ENCODE data around the gene ILK.
A peak's percentile ranks its signal among the peaks of the same experiment; 100 is the strongest.

Gene ILK

DNA sequence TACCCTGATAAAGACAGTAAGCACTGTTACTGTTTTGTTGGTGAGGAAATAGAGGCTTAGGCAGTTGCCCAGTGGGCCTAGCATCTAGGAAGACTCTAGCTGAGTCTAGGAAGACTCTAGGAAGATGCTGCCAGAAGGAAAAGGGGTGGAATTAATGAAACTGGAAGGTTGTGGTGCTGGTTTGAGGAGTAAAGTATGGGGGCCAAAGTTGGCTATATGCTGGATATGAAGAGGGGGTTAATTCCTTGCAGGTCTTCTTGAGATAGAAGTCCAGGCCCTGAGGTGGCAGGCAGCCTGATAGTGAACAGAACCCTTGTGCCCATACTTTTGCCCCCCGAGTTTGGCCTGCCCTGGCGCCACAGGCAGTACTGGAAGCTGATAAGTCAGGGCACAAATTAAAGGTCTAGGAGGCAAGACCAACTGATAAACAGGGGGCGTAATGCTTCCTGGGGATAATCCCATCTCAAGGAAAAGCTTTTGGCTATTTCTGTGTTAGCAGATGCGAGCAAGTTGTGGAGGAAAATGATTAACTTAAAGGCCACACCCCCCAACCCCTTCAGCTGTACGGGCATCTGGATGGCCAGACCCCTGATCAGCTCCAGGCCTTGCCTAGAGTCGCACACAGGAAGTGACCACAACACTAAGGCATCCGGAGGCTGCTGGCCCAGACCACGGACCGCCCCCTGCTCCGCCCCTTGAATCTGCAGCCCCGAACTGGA is 3.1 kb downstream of the ILK start:
- DNase-seq (ENCODE audit: low spot score) = peak; percentile 97

- DNase-seq (ENCODE audit: low spot score) = no peak
These were observed 3.7 kb downstream of the ILK start for GRCh38 chr11:6607190-6607795.

DNA sequence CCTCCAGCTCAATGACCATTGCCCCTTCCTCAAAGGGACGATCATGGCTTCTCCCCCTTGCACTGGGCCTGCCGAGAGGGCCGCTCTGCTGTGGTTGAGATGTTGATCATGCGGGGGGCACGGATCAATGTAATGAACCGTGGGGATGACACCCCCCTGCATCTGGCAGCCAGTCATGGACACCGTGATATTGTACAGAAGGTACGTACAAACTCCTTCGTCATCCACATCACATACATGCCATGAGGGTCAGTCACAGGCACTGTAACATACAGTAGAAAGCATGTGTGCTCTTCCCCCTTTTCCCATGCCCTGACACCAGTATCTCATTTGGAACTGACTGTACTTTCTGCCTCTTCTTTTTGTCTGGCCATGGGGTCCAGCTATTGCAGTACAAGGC is 4.4 kb downstream of the ILK start:
- no peak for DNase-seq (ENCODE audit: low spot score)

- no peak for DNase-seq (ENCODE audit: low spot score)
These were observed 5.3 kb downstream of the ILK start for GRCh38 chr11:6608726-6609501.

DNA sequence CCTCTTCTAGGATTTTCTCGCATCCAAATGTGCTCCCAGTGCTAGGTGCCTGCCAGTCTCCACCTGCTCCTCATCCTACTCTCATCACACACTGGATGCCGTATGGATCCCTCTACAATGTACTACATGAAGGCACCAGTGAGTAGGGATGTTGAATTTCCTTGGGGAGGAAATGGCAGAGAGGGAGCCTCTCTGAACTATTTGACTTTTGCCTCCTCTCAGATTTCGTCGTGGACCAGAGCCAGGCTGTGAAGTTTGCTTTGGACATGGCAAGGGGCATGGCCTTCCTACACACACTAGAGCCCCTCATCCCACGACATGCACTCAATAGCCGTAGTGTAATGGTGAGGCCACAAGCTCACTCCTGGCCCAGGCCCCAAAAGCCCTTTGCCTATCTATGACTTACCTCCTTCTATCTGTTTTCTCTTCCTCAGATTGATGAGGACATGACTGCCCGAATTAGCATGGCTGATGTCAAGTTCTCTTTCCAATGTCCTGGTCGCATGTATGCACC is 6.0 kb downstream of the ILK start:
- no peak for DNase-seq (ENCODE audit: low spot score)

DNA sequence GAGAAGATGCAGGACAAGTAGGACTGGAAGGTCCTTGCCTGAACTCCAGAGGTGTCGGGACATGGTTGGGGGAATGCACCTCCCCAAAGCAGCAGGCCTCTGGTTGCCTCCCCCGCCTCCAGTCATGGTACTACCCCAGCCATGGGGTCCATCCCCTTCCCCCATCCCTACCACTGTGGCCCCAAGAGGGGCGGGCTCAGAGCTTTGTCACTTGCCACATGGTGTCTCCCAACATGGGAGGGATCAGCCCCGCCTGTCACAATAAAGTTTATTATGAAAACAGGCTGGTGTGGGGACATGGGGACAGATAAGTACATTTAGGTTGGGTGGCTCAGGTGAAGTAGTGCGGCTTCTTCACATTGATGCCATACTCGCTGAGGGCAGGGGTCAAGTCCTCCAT is 7.0 kb downstream of the ILK start:
- no peak for DNase-seq (ENCODE audit: low spot score)

DNA sequence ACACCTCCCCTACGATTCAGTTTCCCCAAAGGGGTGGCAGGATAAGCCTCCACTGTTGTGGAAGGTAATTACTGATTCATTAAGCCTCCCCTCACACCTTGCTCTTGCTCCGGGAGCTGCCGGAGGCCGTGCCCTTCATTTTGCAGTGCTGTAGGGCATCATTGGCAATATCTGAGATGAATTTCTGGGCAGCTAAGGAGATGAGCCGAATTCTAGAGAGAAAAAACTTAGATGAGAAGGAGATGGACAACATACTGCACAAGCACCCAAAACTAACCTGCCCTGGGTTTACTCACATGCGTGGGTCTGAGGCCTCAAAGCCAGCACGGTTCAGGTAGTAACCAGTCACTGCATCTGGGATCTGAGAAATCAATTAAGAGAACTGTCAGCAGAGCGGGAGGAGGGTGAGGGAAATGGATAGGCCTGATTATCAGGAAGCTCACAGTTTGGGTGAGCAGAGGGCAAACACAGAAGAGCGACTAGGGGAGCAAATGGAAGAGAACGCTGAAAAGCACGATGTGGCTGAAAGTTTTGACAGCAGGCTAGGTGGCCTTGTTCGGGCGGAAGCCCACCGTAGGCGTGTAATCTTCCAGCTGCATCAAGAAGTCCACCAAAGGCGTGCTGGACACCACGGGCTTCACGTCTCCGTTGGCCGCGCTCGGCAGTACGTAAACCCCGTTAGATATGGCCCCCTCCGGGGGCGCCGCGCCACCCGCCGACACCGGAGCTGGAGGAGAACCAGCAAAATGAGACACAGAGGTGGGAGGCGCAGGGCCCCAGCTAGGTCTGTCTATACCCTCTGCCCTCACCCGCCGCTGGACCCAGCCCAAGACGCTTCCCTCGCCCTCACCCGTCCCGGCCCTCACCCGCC is 7.8 kb downstream of the ILK start:
- no peak for DNase-seq (ENCODE audit: low spot score)

DNA sequence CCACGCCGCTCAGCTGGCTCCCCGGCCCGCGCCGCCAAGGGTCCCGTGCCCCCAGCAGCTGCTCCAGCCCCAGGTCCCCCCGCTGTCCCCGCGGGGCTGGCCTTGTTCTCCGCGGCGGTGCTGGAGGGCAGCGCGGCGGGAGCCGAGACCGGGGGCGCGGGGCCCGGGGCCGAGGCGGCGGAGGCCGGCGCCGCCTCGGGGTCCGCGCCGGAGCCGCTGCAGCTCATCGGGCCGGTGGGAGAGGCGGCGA is 8.3 kb downstream of the ILK start:
- DNase-seq (ENCODE audit: low spot score) = no peak

DNA sequence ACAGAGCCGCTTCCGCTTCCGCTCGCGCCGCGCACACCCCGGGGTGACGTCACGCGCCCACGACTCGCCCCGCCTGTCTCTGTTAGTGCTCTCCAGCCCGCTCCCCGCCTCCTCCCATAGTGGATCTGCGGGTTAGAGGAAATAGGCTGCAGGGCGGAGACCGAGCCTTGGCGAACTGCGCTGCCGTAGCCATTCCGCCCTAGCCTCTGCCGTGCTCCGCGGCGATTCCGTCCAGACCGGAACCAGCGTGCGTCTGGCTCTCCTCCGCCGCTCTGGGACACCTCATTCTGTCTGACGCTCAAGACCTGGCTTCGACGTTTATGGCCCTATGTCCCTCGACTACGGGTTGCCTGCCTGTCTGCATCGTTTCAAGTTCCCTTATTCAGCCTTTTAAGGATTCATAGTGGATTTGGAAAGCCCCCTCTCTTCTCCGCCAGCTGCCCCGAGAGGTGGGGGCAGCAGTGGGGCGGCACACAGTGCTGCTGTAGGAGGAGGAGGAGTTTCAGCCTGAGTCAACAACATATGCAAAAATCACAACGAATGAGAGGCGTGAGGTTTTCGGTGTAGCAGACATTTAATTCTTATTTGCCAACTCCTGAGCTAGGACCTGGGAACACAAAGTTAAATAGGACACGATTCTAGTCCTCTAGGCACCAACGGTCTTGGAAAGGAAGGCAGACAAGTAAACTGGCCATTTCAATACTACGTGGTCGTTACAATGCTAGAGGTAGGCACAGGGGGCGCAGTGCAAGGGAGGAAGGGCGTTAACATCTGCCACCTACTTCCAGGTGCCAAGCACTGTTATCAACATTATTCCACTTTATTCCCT is 8.9 kb downstream of the ILK start, which contains the start of gene TAF10:
TSS of gene TAF10 (minus strand) at position 4 of the 829 bp plus-strand sequence. CDS start 27 bp downstream, outside the sequence.
- DNase-seq (ENCODE audit: low spot score) = peak; percentile 91

DNA sequence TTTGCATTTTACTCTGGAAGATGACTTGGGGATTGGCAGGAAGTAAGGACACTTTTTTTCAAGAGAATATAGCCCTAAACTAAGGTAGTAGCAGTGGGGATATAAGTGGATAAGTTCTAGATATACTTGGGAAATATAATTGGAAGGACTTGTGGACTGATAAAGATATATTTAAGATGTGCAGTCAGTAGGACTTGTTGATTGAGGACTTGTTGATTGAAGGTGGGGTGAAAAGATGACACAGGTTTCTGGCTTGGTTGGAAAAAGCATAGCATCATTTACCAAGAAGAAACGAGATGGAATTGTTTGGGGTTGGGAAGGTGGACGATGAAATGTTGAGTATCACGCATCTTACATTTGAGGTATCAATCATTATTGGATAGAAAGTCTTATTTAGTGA is 9.9 kb downstream of the ILK start:
- no peak for DNase-seq (ENCODE audit: low spot score)

DNA sequence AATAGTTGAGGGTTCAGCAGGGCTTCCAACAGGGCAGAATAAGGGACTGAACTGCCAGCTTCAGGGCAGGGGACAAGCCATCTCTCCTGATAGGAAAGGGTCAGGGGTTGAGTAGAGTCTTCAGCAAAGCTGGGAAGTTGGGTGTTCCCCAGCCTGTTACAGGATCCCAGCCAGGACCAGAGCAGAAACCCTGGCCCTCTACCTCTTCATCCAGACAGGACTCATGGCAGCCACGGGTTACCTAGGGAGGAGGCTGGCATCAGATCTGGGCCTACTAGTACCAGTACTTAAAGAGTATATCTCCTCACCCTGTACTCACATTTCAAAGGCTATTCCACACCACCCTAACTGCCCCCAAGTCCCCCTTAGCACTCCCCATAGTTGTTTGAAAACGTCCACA is 10.9 kb downstream of the ILK start:
- no peak for DNase-seq (ENCODE audit: low spot score)

- DNase-seq (ENCODE audit: low spot score) = no peak
These were observed 11.5 kb downstream of the ILK start for GRCh38 chr11:6615046-6615445.

GRCh38 chr11:6615882-6616585 is 12.5 kb downstream of the ILK start:
- DNase-seq (ENCODE audit: low spot score) = no peak

- no peak for DNase-seq (ENCODE audit: low spot score)
These were observed 13.1 kb downstream of the ILK start for GRCh38 chr11:6616596-6617250.

DNA sequence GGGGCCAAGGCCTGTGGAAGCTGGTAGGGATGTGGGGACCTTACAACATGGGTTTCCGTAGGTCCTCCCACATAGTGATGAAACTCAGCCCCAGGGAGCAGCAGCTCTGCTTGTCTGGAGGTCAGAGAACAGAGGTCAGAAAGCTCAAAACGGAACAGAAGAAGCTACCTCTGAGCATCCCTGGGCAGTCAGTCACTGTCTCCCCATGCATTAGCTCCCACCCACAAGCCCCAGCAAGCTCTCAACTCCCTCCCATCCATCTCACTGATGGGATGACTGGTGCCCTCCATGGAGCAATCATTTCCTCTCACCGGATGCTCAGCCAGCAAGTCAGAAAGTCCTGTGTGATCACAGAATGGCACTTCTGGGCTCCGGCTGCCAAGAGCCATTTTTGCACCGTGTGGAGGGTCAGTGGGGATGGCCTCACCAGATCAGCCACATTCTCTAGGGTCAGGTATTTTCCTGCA is 13.8 kb downstream of the ILK start:
- DNase-seq (ENCODE audit: low spot score) = no peak

DNA sequence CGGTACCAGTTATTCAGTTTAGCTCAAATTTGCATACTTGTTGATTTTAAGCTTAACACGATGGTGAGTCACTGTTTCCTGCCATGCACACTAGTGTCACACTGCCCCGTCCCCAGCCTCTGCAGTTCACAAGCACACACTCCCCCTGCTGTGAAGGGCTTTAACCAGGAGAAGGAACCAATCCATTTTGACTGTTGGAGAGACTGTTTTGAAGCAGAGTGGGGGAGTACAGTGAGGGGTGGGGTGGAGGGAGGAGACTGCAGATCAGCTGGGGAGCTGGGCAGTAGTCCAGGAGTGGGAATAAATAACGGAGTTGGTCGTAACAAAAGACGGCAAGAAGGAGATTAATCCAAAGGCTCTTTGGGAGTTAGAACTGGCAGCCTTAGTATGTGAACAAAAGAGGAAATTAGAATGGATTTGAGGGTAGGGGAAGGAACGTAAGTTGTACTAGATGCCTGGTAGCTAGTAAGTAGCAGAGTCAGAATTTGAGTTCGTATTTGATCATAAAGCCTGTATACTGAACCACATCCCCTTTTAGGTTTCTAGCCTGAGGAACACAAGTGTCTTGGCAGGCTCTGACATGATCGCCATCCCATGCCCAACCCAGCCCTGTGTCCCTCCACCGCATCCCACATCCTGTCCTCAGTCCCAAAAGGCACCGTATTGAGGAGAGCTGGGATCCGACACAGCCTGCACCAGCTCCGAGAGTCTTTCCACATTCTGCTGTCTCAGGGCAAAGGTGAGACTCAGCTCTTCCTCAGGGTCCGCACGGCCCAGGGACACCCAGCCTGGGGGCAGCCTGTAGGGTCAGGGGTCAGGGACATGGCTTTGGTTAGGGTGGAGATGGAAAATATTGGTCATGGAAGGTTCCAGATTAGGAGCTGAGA is 14.8 kb downstream of the ILK start:
- DNase-seq (ENCODE audit: low spot score) = no peak

- peak; percentile 98 for DNase-seq (ENCODE audit: low spot score)
These were observed 15.6 kb downstream of the ILK start, which contains the start of gene TPP1 for GRCh38 chr11:6619004-6619745. Gene TPP1, minus strand, starts transcription at chr11:6619422. Its CDS starts 22 bp downstream, at chr11:6619400.

DNA sequence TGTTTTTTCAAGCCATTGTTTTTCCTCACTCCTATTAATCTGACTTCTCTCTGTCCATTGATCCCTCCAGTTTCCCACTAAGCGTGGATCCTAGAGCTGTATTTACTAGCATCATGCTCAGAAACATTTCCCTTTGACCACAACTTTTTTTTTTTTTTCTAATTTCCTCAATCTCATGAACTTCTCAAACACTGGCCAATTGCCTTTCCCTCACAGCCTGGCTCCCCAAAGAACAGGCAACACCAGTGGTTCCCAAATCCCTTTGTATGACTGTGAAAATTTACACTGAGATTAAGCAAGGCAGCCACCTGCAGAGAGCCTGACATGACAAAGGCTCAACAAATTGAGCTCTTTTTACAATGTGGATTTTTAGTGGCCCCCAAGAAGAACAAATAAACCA is 17.1 kb downstream of the ILK start:
- no peak for DNase-seq (ENCODE audit: low spot score)

Measured in HuH-7 (cell line).